Activated CD4-positive, CD25-positive, alpha-beta regulatory T cell (primary cell): Measurements from ENCODE around the gene MED16.
"Not testable (repeated sequence)": the region's sequence is repeated elsewhere in the genome, so short reads cannot be mapped to it uniquely, and the experiment has no call there.

Source experiments
- DNase-seq, 4 experiments: peaks; one replicate each; lab custom pipeline; 2025; lab: John Stamatoyannopoulos, UW

Gene MED16

GRCh38 chr19:911197-912033, 18.4 kb upstream of the MED16 start:
- DNase-seq = no peak

- no peak for DNase-seq
Observed at GRCh38 chr19:907183-907853, 14.3 kb upstream of the MED16 start.

GRCh38 chr19:906480-906879, 13.5 kb upstream of the MED16 start:
- no peak for DNase-seq

- DNase-seq = no peak
Observed at GRCh38 chr19:904545-904944, 11.6 kb upstream of the MED16 start.

GRCh38 chr19:903266-903797, 10.3 kb upstream of the MED16 start:
- no peak for DNase-seq

GRCh38 chr19:902446-903226, 9.6 kb upstream of the MED16 start:
- no peak for DNase-seq

DNA sequence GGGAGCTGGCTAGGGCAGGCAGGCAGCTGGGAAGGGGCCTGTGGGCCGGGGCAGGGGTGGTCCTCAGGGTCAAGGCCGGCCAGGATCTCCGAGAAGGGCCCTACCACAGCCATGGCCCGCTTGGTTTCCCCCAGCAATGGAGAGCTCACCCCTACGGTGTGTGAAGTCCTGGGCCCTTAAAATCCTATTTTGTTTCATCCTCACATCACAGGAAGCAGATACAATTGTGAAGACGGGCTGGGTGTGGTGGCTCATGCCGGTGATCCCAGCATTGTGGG, 9.0 kb upstream of the MED16 start:
- DNase-seq = no peak

GRCh38 chr19:901216-902092, 8.5 kb upstream of the MED16 start:
- no peak for DNase-seq

DNA sequence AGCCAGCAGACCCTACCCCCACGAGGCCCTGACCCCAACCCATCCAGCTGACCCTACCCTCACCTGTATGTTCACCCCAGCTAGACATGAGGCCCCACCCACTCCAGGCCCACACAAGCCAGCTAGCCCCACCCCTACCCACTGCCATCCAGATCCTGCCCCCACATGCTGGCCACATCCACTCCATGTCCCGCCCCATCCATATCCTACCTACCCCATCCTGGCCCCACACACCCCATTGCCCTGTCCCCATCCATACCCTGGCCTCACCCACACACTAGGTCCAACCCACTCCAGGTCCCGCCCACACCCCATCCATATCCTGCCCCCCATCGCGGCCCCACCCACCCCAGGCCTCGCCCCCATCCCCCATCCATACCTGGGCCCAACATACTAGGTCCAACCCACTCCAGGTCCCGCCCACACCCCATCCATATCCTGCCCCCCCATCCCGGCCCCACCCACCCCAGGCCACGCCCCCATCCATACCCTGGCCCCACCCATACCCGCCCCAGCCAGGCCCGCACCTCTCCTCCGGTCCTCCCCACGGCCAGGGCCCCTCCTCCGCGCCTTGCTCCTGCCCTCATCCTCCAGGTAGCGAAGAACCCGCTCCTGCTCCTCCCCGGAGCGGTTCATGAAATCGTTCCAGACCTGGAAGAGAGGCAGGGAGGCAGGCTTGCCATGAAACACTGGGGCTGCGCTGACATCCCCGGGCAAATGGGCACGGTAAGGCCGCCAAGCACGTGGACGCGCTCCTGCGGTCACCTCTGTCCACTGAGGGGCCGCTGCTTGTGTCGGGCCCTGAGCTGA, 7.5 kb upstream of the MED16 start:
- no peak for DNase-seq

GRCh38 chr19:900043-900301, 7.0 kb upstream of the MED16 start:
- DNase-seq = no peak

GRCh38 chr19:899336-900042, 6.5 kb upstream of the MED16 start:
- DNase-seq = no peak

GRCh38 chr19:898663-899062, 5.7 kb upstream of the MED16 start:
- no peak for DNase-seq

GRCh38 chr19:897442-898039, 4.6 kb upstream of the MED16 start:
- DNase-seq = no peak

DNA sequence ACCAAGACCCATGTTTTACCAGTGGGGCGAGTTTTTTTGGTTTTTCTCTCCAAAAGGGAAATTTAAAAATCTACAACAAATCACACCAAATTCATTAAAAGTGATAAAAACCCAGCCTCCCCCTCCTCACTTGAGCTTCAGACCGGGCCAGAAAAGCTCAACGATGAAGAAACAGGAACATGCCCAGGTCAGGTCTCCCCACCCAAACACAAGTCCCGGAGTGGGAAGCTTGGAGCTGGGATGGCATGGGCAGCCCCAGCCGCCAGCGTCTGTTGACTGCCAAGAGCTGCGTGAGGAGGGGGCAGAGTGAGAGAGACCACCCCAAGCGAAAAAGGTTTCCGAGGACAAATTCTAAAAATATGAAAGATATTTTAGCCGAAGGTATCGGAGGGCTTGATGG, 4.0 kb upstream of the MED16 start:
- DNase-seq = no peak

GRCh38 chr19:896434-896833, 3.4 kb upstream of the MED16 start:
- DNase-seq = no peak

DNA sequence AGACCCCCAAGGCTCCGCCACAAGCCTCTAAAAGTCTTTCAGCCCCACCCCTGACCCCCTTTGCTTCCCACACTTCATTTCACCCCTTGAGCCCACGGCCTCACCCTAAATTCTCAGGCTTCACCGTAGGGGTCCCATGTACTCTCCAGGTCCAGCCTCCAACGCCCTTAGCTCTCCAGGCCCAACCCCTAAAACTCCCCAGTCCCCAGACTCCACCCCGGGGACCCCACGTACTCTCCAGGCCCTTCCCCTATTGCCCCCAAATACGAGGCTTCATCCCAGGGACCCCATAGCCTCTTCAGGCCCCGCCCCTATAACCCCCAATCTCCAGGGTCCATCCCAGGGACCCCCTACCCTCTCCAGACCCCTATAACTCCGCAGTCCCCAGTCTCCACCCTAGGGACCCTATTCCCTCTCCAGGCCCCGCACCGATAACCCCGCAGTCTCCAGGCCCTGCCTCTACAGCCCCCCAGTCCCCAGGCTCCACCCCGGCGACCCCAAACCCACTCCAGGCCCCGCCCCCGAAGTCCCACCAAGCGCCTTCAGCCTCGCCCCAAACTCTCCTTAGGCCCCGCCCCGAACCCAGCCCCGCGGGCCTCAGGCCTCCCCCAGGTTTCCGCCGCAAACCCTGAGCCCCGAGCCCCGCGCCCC, 619 bp downstream of the MED16 start:
- DNase-seq = no peak

GRCh38 chr19:891421-892200, 1.4 kb downstream of the MED16 start:
- DNase-seq = not testable (repeated sequence)

- DNase-seq = no peak
Observed at GRCh38 chr19:890831-891230, 2.2 kb downstream of the MED16 start.
